ENCODE measurements around the gene BCL2. TPM values are rescaled to one million over a fixed set of nuclear protein-coding genes. Genes with fewer than 3 reads are reported as not detected.
A peak's percentile ranks its signal among the peaks of the same experiment; 100 is the strongest.

The BCL2 gene
- total RNA-seq, 1 donor from 2014 or later: 2.3 TPM

GRCh38 chr18:63325086-63325686, 5.6 kb upstream of the BCL2 start:
- ATAC-seq: no peak

GRCh38 chr18:63322908-63323634, 3.5 kb upstream of the BCL2 start:
- ATAC-seq: no peak

GRCh38 chr18:63322206-63322605, 2.6 kb upstream of the BCL2 start:
- no peak for ATAC-seq

GRCh38 chr18:63321291-63321690, 1.7 kb upstream of the BCL2 start:
- no peak for ATAC-seq

- ATAC-seq: peak; percentile 49
Observed at GRCh38 chr18:63320975-63321265, 1.4 kb upstream of the BCL2 start.

GRCh38 chr18:63320123-63320974, 780 bp upstream of the BCL2 start:
- ATAC-seq: peak; percentile 79

GRCh38 chr18:63318889-63319382, 633 bp downstream of the BCL2 start:
- no peak for ATAC-seq

- ATAC-seq: peak; percentile 54
Observed at GRCh38 chr18:63317982-63318888, 1.3 kb downstream of the BCL2 start.

- ATAC-seq: no peak
Observed at GRCh38 chr18:63317556-63317946, 2.0 kb downstream of the BCL2 start.

GRCh38 chr18:63316612-63317555, 2.7 kb downstream of the BCL2 start:
- ATAC-seq: no peak

GRCh38 chr18:63315876-63316275, 3.7 kb downstream of the BCL2 start:
- ATAC-seq: no peak

- no peak for ATAC-seq
Observed at GRCh38 chr18:63315131-63315662, 4.4 kb downstream of the BCL2 start.

GRCh38 chr18:63314062-63314790, 5.3 kb downstream of the BCL2 start:
- no peak for ATAC-seq

- ATAC-seq: no peak
Observed at GRCh38 chr18:63313396-63313917, 6.1 kb downstream of the BCL2 start.

- no peak for ATAC-seq
Observed at GRCh38 chr18:63312737-63313395, 6.7 kb downstream of the BCL2 start.

GRCh38 chr18:63312019-63312409, 7.6 kb downstream of the BCL2 start:
- ATAC-seq: no peak

- no peak for ATAC-seq
Observed at GRCh38 chr18:63311118-63312018, 8.2 kb downstream of the BCL2 start.

GRCh38 chr18:63309422-63309821, 10.1 kb downstream of the BCL2 start:
- no peak for ATAC-seq
